HUES6 (cell line): ENCODE results near the gene RNLS.

Experiments
- H3K27ac ChIP-seq: 2 replicates; pipeline ENCODE4 v1.7.0; 2013; ENCODE audit warnings: low read depth, mild to moderate bottlenecking, low read length, inconsistent platforms
- H3K27me3 ChIP-seq: 2 replicates; pipeline ENCODE4 v1.6.1; 2013; ENCODE audit warnings: low read length; ENCODE audit not compliant: control insufficient read depth, insufficient read depth
- H3K36me3 ChIP-seq: 2 replicates; pipeline ENCODE4 v1.6.1; 2013; ENCODE audit warnings: low read length; ENCODE audit not compliant: control insufficient read depth, insufficient read depth
- H3K4me1 ChIP-seq: 2 replicates; pipeline ENCODE4 v1.6.1; 2013; ENCODE audit warnings: low read length; ENCODE audit not compliant: control insufficient read depth, insufficient read depth
- H3K4me3 ChIP-seq: 2 replicates; pipeline ENCODE4 v1.5.1; 2013; ENCODE audit warnings: low read depth, low read length
- H3K9ac ChIP-seq: one replicate; pipeline ENCODE4 v1.6.1; 2013; ENCODE audit warnings: mild to moderate bottlenecking, low read length
- H3K9me3 ChIP-seq: 2 replicates; pipeline ENCODE4 v1.6.1; 2013; ENCODE audit warnings: low read depth, low read length; ENCODE audit not compliant: control insufficient read depth, insufficient read depth

The RNLS gene

GRCh38 chr10:88270061-88270808 is 312.9 kb downstream of the RNLS start:
- Histone ChIP-seq H3K9me3 (no peaks in the 10 kb centered on the region), H3K36me3 (no peaks in the 10 kb centered on the region), H3K27me3 (no peaks in the 10 kb centered on the region), H3K27ac (no peak overlapping the region), H3K9ac (no peak overlapping the region), H3K4me3 (no peak overlapping the region), H3K4me1 (no peaks in the 10 kb centered on the region)

GRCh38 chr10:88262591-88263234 is 320.4 kb downstream of the RNLS start:
- Histone ChIP-seq H3K27me3 (no peaks in the 10 kb centered on the region), H3K27ac (no peak overlapping the region), H3K36me3 (no peaks in the 10 kb centered on the region), H3K4me3 (no peak overlapping the region), H3K4me1 (no peaks in the 10 kb centered on the region), H3K9ac (no peak overlapping the region), H3K9me3 (no peaks in the 10 kb centered on the region)

- no peaks in the 10 kb centered on the region for H3K9me3 ChIP-seq
- no peaks in the 10 kb centered on the region for H3K4me1 ChIP-seq
- H3K36me3 ChIP-seq, result no peaks in the 10 kb centered on the region
- no peak overlapping the region for H3K4me3 ChIP-seq
- no peaks in the 10 kb centered on the region for H3K27me3 ChIP-seq
- H3K9ac ChIP-seq, result no peak overlapping the region
- no peak overlapping the region for H3K27ac ChIP-seq
These were observed 322.0 kb downstream of the RNLS start for GRCh38 chr10:88261152-88261551.

- Histone ChIP-seq H3K4me1 (no peaks in the 10 kb centered on the region), H3K4me3 (no peak overlapping the region), H3K36me3 (no peaks in the 10 kb centered on the region), H3K27ac (no peak overlapping the region), H3K9ac (no peak overlapping the region), H3K9me3 (no peaks in the 10 kb centered on the region), H3K27me3 (no peaks in the 10 kb centered on the region)
These were observed 322.6 kb downstream of the RNLS start for GRCh38 chr10:88260329-88261051.

GRCh38 chr10:88259381-88259780 is 323.7 kb downstream of the RNLS start:
- no peak overlapping the region for H3K9ac ChIP-seq
- H3K4me3 ChIP-seq, result no peak overlapping the region
- H3K27ac ChIP-seq, result no peak overlapping the region
- H3K9me3 ChIP-seq, result no peaks in the 10 kb centered on the region
- no peaks in the 10 kb centered on the region for H3K27me3 ChIP-seq
- no peaks in the 10 kb centered on the region for H3K4me1 ChIP-seq
- H3K36me3 ChIP-seq, result no peaks in the 10 kb centered on the region

GRCh38 chr10:88256886-88257285 is 326.2 kb downstream of the RNLS start:
- no peak overlapping the region for H3K27ac ChIP-seq

GRCh38 chr10:88256013-88256680 is 327.0 kb downstream of the RNLS start:
- no peak overlapping the region for H3K4me3 ChIP-seq
- H3K4me1 ChIP-seq, result no peaks in the 10 kb centered on the region; the same call in 1 of the 2 replicates
- no peak overlapping the region for H3K9ac ChIP-seq
- no peaks in the 10 kb centered on the region for H3K27me3 ChIP-seq
- no peaks in the 10 kb centered on the region for H3K9me3 ChIP-seq
- H3K36me3 ChIP-seq, result no peaks in the 10 kb centered on the region
- H3K27ac ChIP-seq, result no peak overlapping the region

More at GRCh38 chr10:88256886-88257285, 326.2 kb downstream of the RNLS start:
- Histone ChIP-seq H3K9me3 (no peaks in the 10 kb centered on the region), H3K36me3 (no peaks in the 10 kb centered on the region), H3K27me3 (no peaks in the 10 kb centered on the region), H3K4me1 (no peaks in the 10 kb centered on the region; the same call in 1 of the 2 replicates), H3K9ac (no peak overlapping the region), H3K4me3 (no peak overlapping the region)

- H3K27ac ChIP-seq, result no peak overlapping the region
- no peaks in the 10 kb centered on the region for H3K36me3 ChIP-seq
- no peaks in the 10 kb centered on the region for H3K9me3 ChIP-seq
- H3K4me3 ChIP-seq, result no peak overlapping the region
- no peak overlapping the region for H3K9ac ChIP-seq
- no peaks in the 10 kb centered on the region for H3K27me3 ChIP-seq
- no peaks in the 10 kb centered on the region; the same call in 1 of the 2 replicates for H3K4me1 ChIP-seq
These were observed 329.0 kb downstream of the RNLS start for GRCh38 chr10:88254091-88254490.

GRCh38 chr10:88253622-88254021 is 329.5 kb downstream of the RNLS start:
- Histone ChIP-seq H3K4me3 (no peak overlapping the region), H3K9me3 (no peaks in the 10 kb centered on the region), H3K9ac (no peak overlapping the region), H3K27ac (no peak overlapping the region), H3K27me3 (no peaks in the 10 kb centered on the region), H3K36me3 (no peaks in the 10 kb centered on the region), H3K4me1 (no peaks in the 10 kb centered on the region; the same call in 1 of the 2 replicates)

- Histone ChIP-seq H3K9me3 (no peaks in the 10 kb centered on the region), H3K4me1 (no peaks in the 10 kb centered on the region; the same call in 1 of the 2 replicates), H3K36me3 (no peaks in the 10 kb centered on the region), H3K27me3 (no peaks in the 10 kb centered on the region), H3K4me3 (no peak overlapping the region), H3K9ac (no peak overlapping the region), H3K27ac (no peak overlapping the region)
These were observed 330.0 kb downstream of the RNLS start for GRCh38 chr10:88253128-88253527.
